GM12878 (cell line): ENCODE data around the gene LRRC61. TPM values are rescaled to one million over a fixed set of nuclear protein-coding genes. Genes with fewer than 3 reads are reported as not detected.

ENCODE experiments used
- ATAC-seq: fragments of 200-7000 bp; cut with Tn5 transposase; 3 replicates; pipeline ENCODE4 v1.9.1; 2020; ENCODE audit warnings: mild to moderate bottlenecking, moderate library complexity
- BruUV-seq: library from RNA; stranded (reverse); fragments of 400-500 nt; replicated peaks from 2 replicates; lab custom pipeline; 2021; lab: Mats Ljungman, UMichigan
- CTCF ChIA-PET: fragments of 300-600 bp; sonication (Branson Sonifier 250); formaldehyde crosslinking; extraction: SDS; loops from one replicate; lab custom pipeline; 2021; ENCODE audit warnings: inconsistent platforms; lab: Yijun Ruan, JAX
- POLR2A ChIA-PET: fragments of 350-600 bp; formaldehyde crosslinking; extraction: SDS; loops from one replicate; lab custom pipeline; 2021; ENCODE audit warnings: inconsistent platforms; lab: Charles Lee
- RAD21 ChIA-PET: fragments of 300-600 bp; sonication (Branson Sonifier 250); formaldehyde crosslinking; loops from one replicate; lab custom pipeline; 2023; ENCODE audit warnings: antibody characterized with exemption; ENCODE audit not compliant: unreplicated experiment; lab: Charles Lee
- SMC1A ChIA-PET: fragments of 300-600 bp; sonication (Branson Sonifier 250); formaldehyde crosslinking; loops from one replicate; lab custom pipeline; 2023; ENCODE audit not compliant: unreplicated experiment, uncharacterized antibody; lab: Charles Lee
- DNase-seq: peaks from one replicate; pipeline ENCODE4 v3.0.0-alpha.2; 2011; ENCODE audit warnings: low read depth, low spot score
- FAIRE-seq: peaks from 3 replicates; lab custom pipeline; 2011; peaks lifted over from hg19 to GRCh38; lab: Jason Lieb, UNC
- H2AFZ ChIP-seq: 2 replicates; pipeline ENCODE4 v1.6.0; 2011; ENCODE audit warnings: low read depth, low read length, control low read depth; ENCODE audit not compliant: control insufficient read depth
- H3K27ac ChIP-seq: 2 replicates; pipeline ENCODE4 v1.5.1; 2011; ENCODE audit warnings: control low read depth; ENCODE audit not compliant: control insufficient read depth, insufficient read depth
- H3K27me3 ChIP-seq, 2 experiments: replicated peaks in 1 of 2; 2 replicates each; pipeline versions ENCODE4 v1.6.0 to v1.6.1; 2011; ENCODE audit warnings: low read length in 1 of 2; ENCODE audit not compliant: control insufficient read depth in 2 of 2, insufficient read depth in 2 of 2
- H3K36me3 ChIP-seq, 2 experiments: 2 replicates each; pipeline ENCODE4 v1.5.1; 2011; ENCODE audit warnings: low read length in 1 of 2; ENCODE audit not compliant: control insufficient read depth in 2 of 2, insufficient read depth in 2 of 2
- H3K4me1 ChIP-seq: 2 replicates; pipeline ENCODE4 v1.6.1; 2011; ENCODE audit warnings: mild to moderate bottlenecking, low read length, moderate library complexity, mixed read lengths; ENCODE audit not compliant: control insufficient read depth, insufficient read depth
- H3K4me2 ChIP-seq: 2 replicates; pipeline ENCODE4 v1.6.0; 2011; ENCODE audit warnings: control low read depth; ENCODE audit not compliant: control insufficient read depth, insufficient read depth
- H3K4me3 ChIP-seq: fragments of 200-600 bp; sonication (generic); 2 replicates; pipeline ENCODE4 v1.5.1; 2016
- H3K79me2 ChIP-seq: 2 replicates; pipeline ENCODE4 v1.6.0; 2011; ENCODE audit warnings: low read length; ENCODE audit not compliant: control insufficient read depth, insufficient read depth
- H3K9ac ChIP-seq: 2 replicates; pipeline ENCODE4 v1.8.0; 2011; ENCODE audit warnings: low read length, control low read depth, mixed read lengths; ENCODE audit not compliant: control insufficient read depth, insufficient read depth
- H3K9me3 ChIP-seq: replicated peaks from 3 replicates; pipeline ENCODE4 v1.5.1; 2011; ENCODE audit warnings: mild to moderate bottlenecking, low read length; ENCODE audit not compliant: control insufficient read depth, insufficient read depth
- H4K20me1 ChIP-seq: 2 replicates; pipeline ENCODE4 v1.6.0; 2011; ENCODE audit not compliant: control insufficient read depth, insufficient read depth
- CEBPB ChIP-seq, 2 experiments: fragments of 150-350 bp in 1 of 2; IDR thresholded peaks; 2 replicates each; pipeline ENCODE4 v1.6.1; 2012 to 2014; ENCODE audit warnings: low read depth in 2 of 2, low read length in 2 of 2, borderline replicate concordance in 1 of 2, inconsistent platforms in 1 of 2
- PAX8 ChIP-seq: fragments of 450-650 bp; IDR thresholded peaks from 2 replicates; pipeline ENCODE4 v1.6.1; 2017; ENCODE audit warnings: mild to moderate bottlenecking, moderate library complexity
- SMARCA5 ChIP-seq: fragments of 450-650 bp; IDR thresholded peaks from 2 replicates; pipeline ENCODE4 v1.6.1; 2017; ENCODE audit warnings: mild to moderate bottlenecking
- STAT1 ChIP-seq: fragments of 450-650 bp; conservative IDR thresholded peaks from 2 replicates; pipeline ENCODE4 v1.6.1; 2014; ENCODE audit warnings: antibody characterized with exemption, mild to moderate bottlenecking
- WGBS: methylation state at CpG from one replicate; pipeline ENCODE4 v1.1.6; 2016; ENCODE audit warnings: low lambda C conversion rate; ENCODE audit not compliant: insufficient replicate concordance, insufficient coverage; ENCODE audit errors: missing lambda C conversion rate; 5-methylcytosine and 5-hydroxymethylcytosine counted together
- in situ Hi-C: fragments of 300-500 bp; cut with MboI; formaldehyde crosslinking; loops from 9 replicates; pipeline ENCODE4 v1.14.3; 2018; ENCODE audit warnings: mixed read lengths
- intact Hi-C: fragments of 100-400 bp; cut with micrococcal nuclease; formaldehyde crosslinking; loops from one replicate; pipeline ENCODE4 v1.14.2; 2022; ENCODE audit not compliant: unreplicated experiment
- polyA plus RNA-seq, 11 experiments: library from polyadenylated mRNA; depleted of rRNA in 4 of 11; unstranded in 6 of 11; stranded (reverse) in 5 of 11; fragments of >200 nt; fragmentation: Nextera tagmentation in 4 of 11; fragmentation: Illumina TruSeq in 1 of 11; extraction: Ambion mirVana in 4 of 11; extraction: Trizol in 1 of 11; gene quantifications; 1 replicate in 1 of 11; 2 replicates in 10 of 11; pipeline versions ENCODE4 v1.2.1 to v1.2.3, GENCODE V29; 2011 to 2016; ENCODE audit warnings: inconsistent platforms in 2 of 11, missing spikeins in 2 of 11, low read depth in 1 of 11
- total RNA-seq, 4 experiments: library from RNA; depleted of rRNA in 3 of 4; stranded (reverse); fragments of >200 nt in 3 of 4; fragmentation: Illumina TruSeq in 1 of 4; extraction: Trizol in 1 of 4; gene quantifications; 2 replicates each; pipeline versions ENCODE4 v1.2.1 to v1.2.3, GENCODE V29; 2013 to 2021
- TF ChIP-seq, protein P1 (sequence below): IDR thresholded peaks from 2 replicates; pipeline ENCODE4 v1.6.1; 2012; ENCODE audit warnings: low read length, inconsistent platforms

The LRRC61 gene
- total and polyA plus RNA-seq, 10 of the 15 experiments (the other 5 are each of a cell fraction or from before 2014, with no cell fraction given) = 1.4 to 54.2 (median 21.8) TPM

GRCh38 chr7:150365194-150365593, 42.0 kb downstream of the LRRC61 start:
- BruUV-seq = no TSS peak
- no peak for FAIRE-seq
- RAD21 ChIA-PET = interaction anchor here (0.9 to 3.6 kb wide), 5 partner anchors 9 to 69 kb away, joined by 3 to 33 read pairs (median 5); a partner anchor contains a TSS
- Histone ChIP-seq H3K4me1 (peaks cover 28% of the 10 kb centered on the region), H3K79me2 (peaks cover 26% of the 10 kb centered on the region), H3K4me2 (no peak overlapping the region), H3K4me3 (no peak overlapping the region), H3K27me3 (no peaks in the 10 kb centered on the region), H3K27ac (no peak overlapping the region), H4K20me1 (no peaks in the 10 kb centered on the region), H3K36me3 (peaks cover 0 to 6% of the 10 kb centered on the region in 2 experiments; a peak in 3 of 4 replicates), H3K9ac (no peak overlapping the region), H3K9me3 (no peaks in the 10 kb centered on the region), H2AFZ (no peak overlapping the region)
- POLR2A ChIA-PET = interaction anchor here (1.2 to 2.8 kb wide), 3 partner anchors 10 to 42 kb away, joined by 5 to 36 read pairs (median 11); no protein-coding TSS in a partner anchor
- intact Hi-C loops = no loop called here
- no peak for DNase-seq
- WGBS = 94% methylated on average over 10 of the region's 10 CpGs
- no peak for ATAC-seq
- SMC1A ChIA-PET = interaction anchor here (0.9 to 5.6 kb wide), 6 partner anchors 8 to 41 kb away, joined by 3 to 41 read pairs (median 11); a partner anchor contains a TSS
- TF ChIP-seq, protein P1, sequence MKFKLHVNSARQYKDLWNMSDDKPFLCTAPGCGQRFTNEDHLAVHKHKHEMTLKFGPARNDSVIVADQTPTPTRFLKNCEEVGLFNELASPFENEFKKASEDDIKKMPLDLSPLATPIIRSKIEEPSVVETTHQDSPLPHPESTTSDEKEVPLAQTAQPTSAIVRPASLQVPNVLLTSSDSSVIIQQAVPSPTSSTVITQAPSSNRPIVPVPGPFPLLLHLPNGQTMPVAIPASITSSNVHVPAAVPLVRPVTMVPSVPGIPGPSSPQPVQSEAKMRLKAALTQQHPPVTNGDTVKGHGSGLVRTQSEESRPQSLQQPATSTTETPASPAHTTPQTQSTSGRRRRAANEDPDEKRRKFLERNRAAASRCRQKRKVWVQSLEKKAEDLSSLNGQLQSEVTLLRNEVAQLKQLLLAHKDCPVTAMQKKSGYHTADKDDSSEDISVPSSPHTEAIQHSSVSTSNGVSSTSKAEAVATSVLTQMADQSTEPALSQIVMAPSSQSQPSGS = no peak
- TF ChIP-seq SMARCA5 (no peak), STAT1 (no peak), PAX8 (no peak), CEBPB (IDR thresholded peaks at IDR 0.05; ENCODE audit: borderline replicate concordance in 1 of 2, low read depth in 2 of 2, low read length in 2 of 2) (no peak)
- in situ Hi-C loops = no loop called here
- CTCF ChIA-PET = interaction anchor here (1.4 to 7.7 kb wide), 6 partner anchors 8 to 68 kb away, joined by 5 to 70 read pairs (median 9); a partner anchor contains a TSS
